ENCODE results near the gene SLC22A6.

DNA sequence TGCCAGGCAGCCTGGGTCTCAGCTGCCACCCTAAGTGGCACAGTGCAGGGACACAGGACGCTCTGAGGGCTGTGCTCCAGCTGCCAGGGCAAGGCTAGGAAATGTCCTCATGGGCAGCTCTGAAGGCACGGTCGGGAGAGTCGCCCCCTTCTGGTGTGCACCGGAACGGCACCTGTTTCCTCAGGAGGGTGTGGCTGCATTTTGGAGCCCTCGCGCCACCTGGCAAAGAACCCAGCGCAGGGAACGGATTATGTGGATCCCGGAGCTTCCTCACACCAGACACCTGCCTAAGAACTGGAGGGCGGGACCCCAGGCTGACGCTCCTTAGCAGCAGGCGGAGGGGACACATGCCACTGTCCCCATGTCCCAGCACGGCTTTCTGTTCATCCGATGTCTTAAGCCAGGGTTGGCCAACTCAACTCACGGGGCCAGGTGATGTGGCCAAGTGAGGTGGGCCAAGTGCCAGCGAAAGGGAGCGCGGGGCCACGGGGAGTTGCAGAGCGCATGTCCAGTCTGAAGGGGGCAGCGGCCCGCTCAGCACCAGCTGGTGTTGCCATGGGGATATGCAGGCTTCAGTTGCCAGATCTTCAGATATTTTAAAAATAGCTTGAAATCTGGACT, 36.0 kb upstream of the SLC22A6 start:
- TF ChIP-seq, protein P1, sequence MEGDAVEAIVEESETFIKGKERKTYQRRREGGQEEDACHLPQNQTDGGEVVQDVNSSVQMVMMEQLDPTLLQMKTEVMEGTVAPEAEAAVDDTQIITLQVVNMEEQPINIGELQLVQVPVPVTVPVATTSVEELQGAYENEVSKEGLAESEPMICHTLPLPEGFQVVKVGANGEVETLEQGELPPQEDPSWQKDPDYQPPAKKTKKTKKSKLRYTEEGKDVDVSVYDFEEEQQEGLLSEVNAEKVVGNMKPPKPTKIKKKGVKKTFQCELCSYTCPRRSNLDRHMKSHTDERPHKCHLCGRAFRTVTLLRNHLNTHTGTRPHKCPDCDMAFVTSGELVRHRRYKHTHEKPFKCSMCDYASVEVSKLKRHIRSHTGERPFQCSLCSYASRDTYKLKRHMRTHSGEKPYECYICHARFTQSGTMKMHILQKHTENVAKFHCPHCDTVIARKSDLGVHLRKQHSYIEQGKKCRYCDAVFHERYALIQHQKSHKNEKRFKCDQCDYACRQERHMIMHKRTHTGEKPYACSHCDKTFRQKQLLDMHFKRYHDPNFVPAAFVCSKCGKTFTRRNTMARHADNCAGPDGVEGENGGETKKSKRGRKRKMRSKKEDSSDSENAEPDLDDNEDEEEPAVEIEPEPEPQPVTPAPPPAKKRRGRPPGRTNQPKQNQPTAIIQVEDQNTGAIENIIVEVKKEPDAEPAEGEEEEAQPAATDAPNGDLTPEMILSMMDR (optimal IDR thresholded peaks at IDR 0.05 in 1 of 3, IDR thresholded peaks at IDR 0.05 in 1 of 3, conservative IDR thresholded peaks at IDR 0.05 in 1 of 3; ENCODE audit: extremely low read depth in 1 of 3, insufficient read depth in 2 of 3, low read length in 3 of 3) = peak; percentile 67 to 81 (median 71)
- TF ChIP-seq EZH2 (IDR thresholded peaks at IDR 0.05; ENCODE audit: low read length) = no peak

Measured in keratinocyte (primary cell).